GM18951 (cell line): ENCODE data around the gene NT5DC3.
A peak's percentile ranks its signal among the peaks of the same experiment; 100 is the strongest.

Source experiments
- POLR2A ChIP-seq: IDR thresholded peaks from 4 replicates; pipeline ENCODE4 v1.6.1; 2011; ENCODE audit warnings: mild to moderate bottlenecking; ENCODE audit not compliant: insufficient read length, insufficient read depth; ENCODE audit errors: extremely low read depth
- in situ Hi-C: fragments of 300-500 bp; cut with MboI; formaldehyde crosslinking; loops from one replicate; pipeline ENCODE4 v1.12.0; 2022; ENCODE audit warnings: low sequenced_read_pairs, mixed read lengths, inconsistent platforms; ENCODE audit not compliant: unreplicated experiment

NT5DC3 gene

GRCh38 chr12:103840876-103841689 lies at the start of gene NT5DC3:
TSS of gene NT5DC3 (minus strand) at chr12:103841234. CDS start at chr12:103841156, 78 bp downstream.
- peak; percentile 94 for TF ChIP-seq POLR2A
- in situ Hi-C loops: no loop called here

DNA sequence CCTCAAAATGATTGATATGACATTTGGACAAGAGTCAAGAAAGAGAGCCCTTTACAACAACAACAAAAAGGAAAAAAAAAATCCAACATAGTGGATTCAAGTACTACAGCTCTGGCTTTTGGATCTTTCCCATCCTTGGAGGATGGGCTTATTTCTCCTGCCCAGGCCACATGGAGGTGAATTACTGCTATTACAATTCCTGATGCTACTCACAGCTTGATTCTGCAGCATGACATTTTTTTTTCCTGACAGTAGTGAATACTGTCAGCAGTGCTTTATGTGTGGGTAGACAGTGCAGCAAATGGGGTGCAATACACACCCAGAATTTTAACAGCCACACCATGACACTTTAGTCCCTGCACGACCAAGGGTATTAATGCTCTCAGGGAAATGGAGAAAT lies 46.7 kb upstream of the NT5DC3 start:
- TF ChIP-seq POLR2A: no peak
- in situ Hi-C loops: loop anchor here (10.0 kb wide), 1 partner anchor 217 kb away; no protein-coding TSS in a partner anchor

DNA sequence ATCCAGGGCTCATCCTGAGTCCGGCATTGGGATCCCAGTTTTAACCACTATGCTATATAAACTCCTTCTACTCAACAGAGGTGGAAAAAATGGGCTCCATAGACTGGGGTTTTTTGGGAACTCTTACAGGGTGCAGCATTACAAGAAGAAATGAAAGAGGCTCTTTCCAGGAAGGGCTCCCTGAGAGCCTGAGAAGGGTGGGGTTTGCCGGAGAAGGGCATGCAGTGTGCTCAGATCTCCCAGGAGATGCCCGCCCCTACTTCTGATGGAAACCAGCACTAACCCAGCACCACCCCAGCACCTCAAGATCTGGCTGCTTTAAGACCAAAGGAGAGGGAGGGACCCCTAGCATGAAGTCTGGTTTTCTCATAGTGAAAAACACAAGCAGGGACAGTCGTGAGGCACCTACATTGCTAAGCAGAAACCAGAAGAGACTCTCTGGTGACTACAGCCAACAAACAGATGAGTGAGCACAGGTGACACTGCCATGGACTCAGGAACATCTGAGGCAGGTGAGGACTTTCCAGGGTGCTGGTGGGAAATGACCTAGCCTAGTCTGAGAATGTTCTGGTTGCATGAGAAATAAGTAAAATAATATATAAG lies 45.3 kb upstream of the NT5DC3 start:
- no peak for TF ChIP-seq POLR2A
- in situ Hi-C loops: loop anchor here (10.0 kb wide), 1 partner anchor 219 kb away; no protein-coding TSS in a partner anchor

DNA sequence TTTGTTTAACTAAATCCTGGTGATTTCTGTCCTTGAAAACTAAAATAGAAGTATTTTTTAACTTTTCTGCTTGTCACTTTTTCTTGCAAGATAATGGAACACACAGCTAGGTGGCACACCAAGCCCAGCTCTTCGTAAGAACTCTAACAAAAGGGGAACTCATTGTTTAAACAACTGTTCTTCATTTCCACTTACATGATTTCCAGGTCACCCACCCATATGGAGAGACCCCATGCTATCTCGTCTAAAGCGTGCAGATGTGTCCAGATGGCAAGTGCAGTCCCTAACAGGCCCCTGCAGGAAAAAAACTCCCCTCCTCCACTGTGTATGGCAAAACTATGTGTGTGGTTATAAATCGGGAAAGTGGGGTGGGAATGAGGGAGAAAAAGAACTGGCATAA lies 43.3 kb upstream of the NT5DC3 start:
- in situ Hi-C loops: loop anchor here (10.0 kb wide), 1 partner anchor 220 kb away; no protein-coding TSS in a partner anchor
- no peak for TF ChIP-seq POLR2A

- in situ Hi-C loops: loop anchor here (10.0 kb wide), 1 partner anchor 221 kb away; no protein-coding TSS in a partner anchor
- no peak for TF ChIP-seq POLR2A
Observed at GRCh38 chr12:103883908-103884307, 42.9 kb upstream of the NT5DC3 start.

DNA sequence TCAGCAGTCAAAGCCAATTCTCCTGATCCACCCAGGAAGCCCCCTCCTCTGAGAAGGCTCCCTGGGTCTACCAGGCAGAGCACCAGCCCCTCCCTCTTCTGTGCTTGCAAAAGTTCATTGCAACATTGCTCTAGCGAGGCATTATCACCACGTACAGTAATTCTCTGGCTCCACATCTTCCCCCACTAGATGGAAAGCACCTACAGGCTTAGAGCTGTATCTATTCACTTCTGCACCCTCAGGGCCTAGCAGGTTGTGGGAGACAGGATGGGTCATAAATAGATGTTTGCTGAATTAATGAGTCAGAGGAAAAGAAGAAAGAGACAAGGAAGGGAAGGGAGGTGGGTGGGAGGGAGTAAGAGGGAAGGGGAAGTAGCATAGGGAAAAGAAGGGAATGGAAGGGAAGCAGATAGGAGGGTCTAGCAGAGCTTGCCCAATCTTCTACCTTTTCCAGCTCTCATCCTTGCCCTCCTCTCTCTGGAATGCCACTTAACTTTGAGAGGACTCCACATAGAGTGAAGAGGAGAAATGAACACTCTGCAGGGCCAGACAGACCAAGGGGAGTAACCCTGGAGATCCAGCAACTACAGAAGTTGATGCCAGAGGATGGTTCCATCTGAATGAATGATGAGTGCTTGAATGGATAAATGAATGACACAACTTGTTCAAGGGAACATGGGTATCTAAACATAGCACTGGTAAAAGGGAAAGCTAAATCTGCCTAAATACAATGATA lies 42.0 kb upstream of the NT5DC3 start:
- in situ Hi-C loops: loop anchor here (10.0 kb wide), 1 partner anchor 222 kb away; no protein-coding TSS in a partner anchor
- no peak for TF ChIP-seq POLR2A

GRCh38 chr12:103881261-103881660 lies 40.2 kb upstream of the NT5DC3 start:
- no peak for TF ChIP-seq POLR2A
- in situ Hi-C loops: loop anchor here (10.0 kb wide), 1 partner anchor 224 kb away; no protein-coding TSS in a partner anchor

DNA sequence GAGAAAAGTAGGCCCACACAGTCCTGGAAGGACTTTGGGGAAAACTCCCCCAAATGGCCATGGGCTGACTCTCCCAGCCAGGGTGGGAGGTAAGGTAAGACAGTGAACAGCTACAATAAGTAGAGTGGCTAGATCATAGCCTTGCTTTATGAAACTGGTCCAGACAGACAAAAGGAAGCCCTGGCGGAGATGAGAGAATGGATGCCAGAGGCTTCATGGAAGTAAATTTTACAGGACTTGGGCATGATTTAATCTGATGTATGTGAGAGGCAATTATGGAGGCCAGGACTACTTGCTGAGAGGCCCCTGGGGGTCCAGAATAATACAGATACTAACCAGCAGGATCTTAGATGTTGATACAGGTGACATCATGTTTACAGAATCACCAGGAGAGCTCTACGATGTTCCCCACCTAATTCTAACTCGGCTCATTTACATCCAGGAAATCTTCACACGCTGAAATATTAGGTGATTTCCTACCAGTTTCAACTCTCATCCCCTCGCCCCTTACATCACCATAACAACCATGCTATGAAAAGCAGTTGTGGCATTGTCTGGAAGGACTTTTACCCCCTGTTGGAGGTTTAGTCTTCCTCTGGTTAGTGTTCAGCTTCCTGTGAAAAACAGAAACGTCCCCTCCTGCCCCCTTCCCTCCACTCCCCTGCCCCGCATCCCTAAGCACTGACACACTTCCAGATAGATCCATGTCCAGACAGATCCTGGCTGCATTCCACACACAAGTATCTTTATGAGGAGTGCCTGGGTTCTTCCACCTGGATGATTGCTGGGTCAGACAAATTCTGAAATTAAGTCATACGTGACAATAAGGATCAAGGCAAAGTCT lies 39.5 kb upstream of the NT5DC3 start:
- in situ Hi-C loops: loop anchor here (10.0 kb wide), 1 partner anchor 224 kb away; no protein-coding TSS in a partner anchor
- no peak for TF ChIP-seq POLR2A

DNA sequence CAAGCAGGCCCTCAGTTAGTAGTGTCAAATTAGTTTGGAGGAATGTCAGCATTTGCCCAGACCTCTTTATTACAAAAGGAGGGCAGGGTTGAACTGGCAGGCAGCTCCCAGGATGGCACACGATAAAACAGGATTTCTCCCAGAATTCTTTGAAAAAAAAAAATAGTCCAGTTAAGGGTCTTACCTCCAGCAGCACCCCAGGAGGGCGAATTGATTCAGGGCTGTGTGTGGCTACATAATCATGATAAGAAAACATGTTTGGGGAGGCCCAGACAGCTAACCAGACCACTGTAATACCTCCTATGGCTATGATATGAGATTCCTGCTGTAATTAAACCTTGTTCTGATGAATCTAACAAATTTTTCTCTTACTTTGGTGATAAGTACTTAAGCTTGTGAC lies 38.8 kb upstream of the NT5DC3 start:
- TF ChIP-seq POLR2A: no peak
- in situ Hi-C loops: loop anchor here (10.0 kb wide), 1 partner anchor 225 kb away; no protein-coding TSS in a partner anchor

- no peak for TF ChIP-seq POLR2A
- in situ Hi-C loops: no loop called here
Observed at GRCh38 chr12:103879048-103879692, 38.1 kb upstream of the NT5DC3 start.

DNA sequence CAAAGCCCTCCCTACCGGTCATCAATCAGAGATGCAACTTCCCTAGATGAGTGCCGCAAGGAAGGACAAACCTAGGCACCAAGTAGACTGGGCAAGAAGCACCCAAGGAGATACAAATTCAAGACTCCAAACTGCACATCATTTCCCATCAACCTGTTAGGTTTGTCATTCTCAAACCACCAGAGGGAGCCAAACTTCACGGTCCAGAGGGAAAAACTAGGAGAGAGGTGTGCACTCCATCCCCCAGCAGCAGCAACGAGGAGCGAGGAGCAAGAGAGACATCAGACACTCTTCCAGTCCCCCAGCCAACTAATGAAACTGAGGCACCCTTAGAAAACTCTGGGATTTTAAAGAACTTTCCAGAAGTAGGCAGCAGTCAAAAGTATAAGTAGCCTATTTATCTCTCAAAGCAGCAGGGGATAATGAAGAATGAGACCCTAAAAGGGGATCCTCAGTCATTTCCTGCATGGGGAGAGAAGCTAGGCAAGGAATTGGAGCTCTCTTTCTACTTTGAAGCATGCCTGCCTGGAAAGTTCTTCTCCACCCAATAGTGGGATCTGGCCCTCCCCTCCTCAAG lies 37.0 kb upstream of the NT5DC3 start:
- in situ Hi-C loops: no loop called here
- TF ChIP-seq POLR2A: no peak
